ENCODE data around the gene MAOA. TPM values are rescaled to one million over a fixed set of nuclear protein-coding genes. Genes with fewer than 3 reads are reported as not detected.

Gene MAOA
- total RNA-seq, 1 experiment from 2014 or later: 0.23 TPM

DNA sequence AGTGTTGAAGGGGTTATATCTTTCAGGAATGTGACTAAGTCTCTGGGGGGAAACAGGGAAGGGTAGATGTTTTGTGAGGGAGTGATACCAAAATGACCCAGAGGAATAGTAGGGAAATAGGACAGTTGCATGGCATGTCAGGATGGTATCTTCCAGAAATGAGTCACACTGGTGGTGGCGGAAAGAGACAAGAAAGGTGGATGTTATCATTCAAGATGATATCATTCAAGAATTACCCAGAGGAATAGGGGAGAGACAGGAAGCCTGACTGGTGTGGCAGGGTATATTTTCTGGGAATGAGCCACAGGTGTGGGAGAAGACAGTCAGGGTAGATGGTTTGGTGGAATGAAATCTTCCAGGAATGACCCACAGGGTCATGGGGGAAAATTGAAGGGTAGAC, 61.1 kb downstream of the MAOA start:
- DNase-seq (ENCODE audit: low read depth, low spot score): no peak
- H3K4me3 ChIP-seq (ENCODE audit: low read depth in 2 of 2, low read length in 2 of 2): no peak overlapping the region
- H3K27ac ChIP-seq (ENCODE audit: low read length): no peak overlapping the region
- H3K36me3 ChIP-seq (ENCODE audit: control insufficient read depth, insufficient read depth, low read length): no peaks in the 10 kb centered on the region
- no peaks in the 10 kb centered on the region for H3K9me3 ChIP-seq (ENCODE audit: control insufficient read depth, insufficient read depth, low read depth, low read length)
- no TSS peak for BruUV-seq (replicated peaks)
- CTCF ChIA-PET: no interaction called here
- H3K4me1 ChIP-seq (ENCODE audit: control insufficient read depth, insufficient read depth, low read length): no peaks in the 10 kb centered on the region
- intact Hi-C loops (cut with micrococcal nuclease; ENCODE audit: unreplicated experiment) (no loop called here), in situ Hi-C loops (cut with HindIII; ENCODE audit: low pct_unique_long_range_greater_than_20kb, low sequenced_read_pairs) (no loop called here)
- H3K27me3 ChIP-seq (ENCODE audit: control insufficient read depth, insufficient read depth, low read length): no peaks in the 10 kb centered on the region
- ATAC-seq: no peak
- POLR2A ChIA-PET: no interaction called here
- TF ChIP-seq SIN3A (IDR thresholded peaks at IDR 0.05; ENCODE audit: borderline replicate concordance, insufficient read depth, low read depth, low read length): no peak
- TF ChIP-seq POLR2AphosphoS5 (IDR thresholded peaks at IDR 0.05; ENCODE audit: low read depth, low read length): no peak
- TF ChIP-seq, protein P1, sequence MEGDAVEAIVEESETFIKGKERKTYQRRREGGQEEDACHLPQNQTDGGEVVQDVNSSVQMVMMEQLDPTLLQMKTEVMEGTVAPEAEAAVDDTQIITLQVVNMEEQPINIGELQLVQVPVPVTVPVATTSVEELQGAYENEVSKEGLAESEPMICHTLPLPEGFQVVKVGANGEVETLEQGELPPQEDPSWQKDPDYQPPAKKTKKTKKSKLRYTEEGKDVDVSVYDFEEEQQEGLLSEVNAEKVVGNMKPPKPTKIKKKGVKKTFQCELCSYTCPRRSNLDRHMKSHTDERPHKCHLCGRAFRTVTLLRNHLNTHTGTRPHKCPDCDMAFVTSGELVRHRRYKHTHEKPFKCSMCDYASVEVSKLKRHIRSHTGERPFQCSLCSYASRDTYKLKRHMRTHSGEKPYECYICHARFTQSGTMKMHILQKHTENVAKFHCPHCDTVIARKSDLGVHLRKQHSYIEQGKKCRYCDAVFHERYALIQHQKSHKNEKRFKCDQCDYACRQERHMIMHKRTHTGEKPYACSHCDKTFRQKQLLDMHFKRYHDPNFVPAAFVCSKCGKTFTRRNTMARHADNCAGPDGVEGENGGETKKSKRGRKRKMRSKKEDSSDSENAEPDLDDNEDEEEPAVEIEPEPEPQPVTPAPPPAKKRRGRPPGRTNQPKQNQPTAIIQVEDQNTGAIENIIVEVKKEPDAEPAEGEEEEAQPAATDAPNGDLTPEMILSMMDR (IDR thresholded peaks at IDR 0.05): no peak

DNA sequence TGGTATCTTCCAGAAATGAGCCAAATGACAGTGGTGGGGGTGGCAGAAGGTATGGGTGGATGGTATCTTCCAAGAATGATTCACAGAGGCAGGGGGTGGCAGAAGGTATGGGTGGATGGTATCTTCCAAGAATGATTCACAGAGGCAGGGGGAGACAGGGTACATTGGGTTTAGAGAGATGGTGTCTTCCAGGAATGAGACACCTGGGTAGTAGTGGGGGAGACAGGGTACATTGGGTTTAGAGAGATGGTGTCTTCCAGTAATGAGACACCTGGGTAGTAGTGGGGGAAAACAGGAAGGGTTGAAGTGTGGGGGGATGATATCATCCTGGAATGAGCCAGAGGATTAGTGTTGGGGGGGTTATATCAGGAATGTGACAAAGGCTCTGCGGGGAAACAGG, 62.0 kb downstream of the MAOA start:
- intact Hi-C loops (cut with micrococcal nuclease; ENCODE audit: unreplicated experiment) (no loop called here), in situ Hi-C loops (cut with HindIII; ENCODE audit: low pct_unique_long_range_greater_than_20kb, low sequenced_read_pairs) (no loop called here)
- POLR2A ChIA-PET: no interaction called here
- H3K4me3 ChIP-seq (ENCODE audit: low read depth in 2 of 2, low read length in 2 of 2): no peak overlapping the region
- BruUV-seq (replicated peaks): no TSS peak
- DNase-seq (ENCODE audit: low read depth, low spot score) (no peak), ATAC-seq (no peak)
- H3K9me3 ChIP-seq (ENCODE audit: control insufficient read depth, insufficient read depth, low read depth, low read length): no peaks in the 10 kb centered on the region
- no peaks in the 10 kb centered on the region for H3K4me1 ChIP-seq (ENCODE audit: control insufficient read depth, insufficient read depth, low read length)
- CTCF ChIA-PET: no interaction called here
- TF ChIP-seq TCF7L2 (IDR thresholded peaks at IDR 0.05; ENCODE audit: low read depth, low read length) (no peak), POLR2AphosphoS5 (IDR thresholded peaks at IDR 0.05; ENCODE audit: low read depth, low read length) (no peak)
- TF ChIP-seq, protein P2, sequence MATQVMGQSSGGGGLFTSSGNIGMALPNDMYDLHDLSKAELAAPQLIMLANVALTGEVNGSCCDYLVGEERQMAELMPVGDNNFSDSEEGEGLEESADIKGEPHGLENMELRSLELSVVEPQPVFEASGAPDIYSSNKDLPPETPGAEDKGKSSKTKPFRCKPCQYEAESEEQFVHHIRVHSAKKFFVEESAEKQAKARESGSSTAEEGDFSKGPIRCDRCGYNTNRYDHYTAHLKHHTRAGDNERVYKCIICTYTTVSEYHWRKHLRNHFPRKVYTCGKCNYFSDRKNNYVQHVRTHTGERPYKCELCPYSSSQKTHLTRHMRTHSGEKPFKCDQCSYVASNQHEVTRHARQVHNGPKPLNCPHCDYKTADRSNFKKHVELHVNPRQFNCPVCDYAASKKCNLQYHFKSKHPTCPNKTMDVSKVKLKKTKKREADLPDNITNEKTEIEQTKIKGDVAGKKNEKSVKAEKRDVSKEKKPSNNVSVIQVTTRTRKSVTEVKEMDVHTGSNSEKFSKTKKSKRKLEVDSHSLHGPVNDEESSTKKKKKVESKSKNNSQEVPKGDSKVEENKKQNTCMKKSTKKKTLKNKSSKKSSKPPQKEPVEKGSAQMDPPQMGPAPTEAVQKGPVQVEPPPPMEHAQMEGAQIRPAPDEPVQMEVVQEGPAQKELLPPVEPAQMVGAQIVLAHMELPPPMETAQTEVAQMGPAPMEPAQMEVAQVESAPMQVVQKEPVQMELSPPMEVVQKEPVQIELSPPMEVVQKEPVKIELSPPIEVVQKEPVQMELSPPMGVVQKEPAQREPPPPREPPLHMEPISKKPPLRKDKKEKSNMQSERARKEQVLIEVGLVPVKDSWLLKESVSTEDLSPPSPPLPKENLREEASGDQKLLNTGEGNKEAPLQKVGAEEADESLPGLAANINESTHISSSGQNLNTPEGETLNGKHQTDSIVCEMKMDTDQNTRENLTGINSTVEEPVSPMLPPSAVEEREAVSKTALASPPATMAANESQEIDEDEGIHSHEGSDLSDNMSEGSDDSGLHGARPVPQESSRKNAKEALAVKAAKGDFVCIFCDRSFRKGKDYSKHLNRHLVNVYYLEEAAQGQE (IDR thresholded peaks at IDR 0.05; ENCODE audit: insufficient read depth in 1 of 2, low read depth in 2 of 2, low read length in 1 of 2): no peak
- H3K36me3 ChIP-seq (ENCODE audit: control insufficient read depth, insufficient read depth, low read length): no peaks in the 10 kb centered on the region
- no peaks in the 10 kb centered on the region for H3K27me3 ChIP-seq (ENCODE audit: control insufficient read depth, insufficient read depth, low read length)
- no peak overlapping the region for H3K27ac ChIP-seq (ENCODE audit: low read length)

DNA sequence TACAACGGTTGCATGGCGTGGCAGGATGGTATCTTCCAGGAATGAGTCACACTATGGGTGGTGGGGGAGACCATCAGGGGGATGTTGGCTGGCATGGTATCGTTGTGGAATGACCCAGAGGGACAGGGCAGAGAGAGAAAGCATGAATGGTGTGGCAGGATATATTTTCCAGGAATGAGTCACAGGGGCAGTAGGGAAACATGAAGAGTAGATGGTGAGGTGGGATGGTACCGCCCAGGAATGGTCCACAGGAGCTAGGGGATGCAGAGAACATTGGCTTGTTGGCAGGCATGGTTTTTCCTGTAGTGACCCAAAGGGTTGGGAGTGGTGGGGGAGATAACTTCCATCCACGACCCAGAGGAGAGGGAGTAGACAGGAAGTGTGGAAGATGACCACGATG, 62.4 kb downstream of the MAOA start:
- ATAC-seq (no peak), DNase-seq (ENCODE audit: low read depth, low spot score) (no peak)
- Histone ChIP-seq H3K9me3 (ENCODE audit: control insufficient read depth, insufficient read depth, low read depth, low read length) (no peaks in the 10 kb centered on the region), H3K4me3 (ENCODE audit: low read depth in 2 of 2, low read length in 2 of 2) (no peak overlapping the region), H3K27ac (ENCODE audit: low read length) (no peak overlapping the region), H3K27me3 (ENCODE audit: control insufficient read depth, insufficient read depth, low read length) (no peaks in the 10 kb centered on the region), H3K36me3 (ENCODE audit: control insufficient read depth, insufficient read depth, low read length) (no peaks in the 10 kb centered on the region), H3K4me1 (ENCODE audit: control insufficient read depth, insufficient read depth, low read length) (no peaks in the 10 kb centered on the region)
- intact Hi-C loops (cut with micrococcal nuclease; ENCODE audit: unreplicated experiment) (no loop called here), in situ Hi-C loops (cut with HindIII; ENCODE audit: low pct_unique_long_range_greater_than_20kb, low sequenced_read_pairs) (no loop called here)
- no TSS peak for BruUV-seq (replicated peaks)
- CTCF ChIA-PET: no interaction called here
- POLR2A ChIA-PET: no interaction called here
- TF ChIP-seq, protein P2 (IDR thresholded peaks at IDR 0.05; ENCODE audit: insufficient read depth in 1 of 2, low read depth in 2 of 2, low read length in 1 of 2): no peak
- TF ChIP-seq SIN3A (IDR thresholded peaks at IDR 0.05; ENCODE audit: borderline replicate concordance, insufficient read depth, low read depth, low read length) (no peak), POLR2AphosphoS5 (IDR thresholded peaks at IDR 0.05; ENCODE audit: low read depth, low read length) (no peak), TCF7L2 (IDR thresholded peaks at IDR 0.05; ENCODE audit: low read depth, low read length) (no peak)
- TF ChIP-seq, protein P1 (IDR thresholded peaks at IDR 0.05): no peak

Measured in Panc1 (cell line).